ENCODE results near the gene TSR1.
A peak's percentile ranks its signal among the peaks of the same experiment; 100 is the strongest.
"Not testable (repeated sequence)": the region's sequence is repeated elsewhere in the genome, so short reads cannot be mapped to it uniquely, and the experiment has no call there.

TSR1 gene

GRCh38 chr17:2336852-2337543 is 741 bp upstream of the TSR1 start, which contains the start of gene SGSM2:
SGSM2 (plus strand) TSS chr17:2337501; CDS start chr17:2337689, 188 bp downstream.
- peak; percentile 86 for DNase-seq (ENCODE audit: low spot score)

- DNase-seq (ENCODE audit: low spot score) = peak; percentile 51
These were observed 487 bp downstream of the TSR1 start for GRCh38 chr17:2335726-2336214.

- no peak for DNase-seq (ENCODE audit: low spot score)
These were observed 5.0 kb downstream of the TSR1 start for GRCh38 chr17:2331303-2331702.

GRCh38 chr17:2323629-2324314 is 12.5 kb downstream of the TSR1 start:
- no peak for DNase-seq (ENCODE audit: low spot score)

- no peak for DNase-seq (ENCODE audit: low spot score)
These were observed 14.9 kb downstream of the TSR1 start for GRCh38 chr17:2321399-2321798.

- no peak for DNase-seq (ENCODE audit: low spot score)
These were observed 17.2 kb downstream of the TSR1 start for GRCh38 chr17:2319051-2319450.

- DNase-seq (ENCODE audit: low spot score) = no peak
These were observed 18.5 kb downstream of the TSR1 start for GRCh38 chr17:2317796-2318195.

GRCh38 chr17:2316916-2317205 is 19.4 kb downstream of the TSR1 start:
- not testable (repeated sequence) for DNase-seq (ENCODE audit: low spot score)

GRCh38 chr17:2312736-2313135 is 23.5 kb downstream of the TSR1 start:
- DNase-seq (ENCODE audit: low spot score) = no peak

GRCh38 chr17:2309338-2310154 is 26.7 kb downstream of the TSR1 start:
- peak; percentile 41 for DNase-seq (ENCODE audit: low spot score)

GRCh38 chr17:2304931-2305330 is 31.3 kb downstream of the TSR1 start:
- no peak for DNase-seq (ENCODE audit: low spot score)

GRCh38 chr17:2303204-2304188 is 32.8 kb downstream of the TSR1 start, which contains the start of the genes SMG6 and SRR:
SMG6 (minus strand) TSS chr17:2303785; CDS start chr17:2303720, 65 bp downstream.
SRR (plus strand) TSS chr17:2303950; CDS start chr17:2315561, 11,611 bp downstream.
- DNase-seq (ENCODE audit: low spot score) = peak; percentile 100

GRCh38 chr17:2302778-2303203 is 33.5 kb downstream of the TSR1 start:
- DNase-seq (ENCODE audit: low spot score) = peak; percentile 12

GRCh38 chr17:2299756-2300155 is 36.5 kb downstream of the TSR1 start:
- DNase-seq (ENCODE audit: low spot score) = no peak

GRCh38 chr17:2299136-2299535 is 37.1 kb downstream of the TSR1 start:
- DNase-seq (ENCODE audit: low spot score) = no peak

GRCh38 chr17:2297023-2297422 is 39.2 kb downstream of the TSR1 start:
- no peak for DNase-seq (ENCODE audit: low spot score)

- peak; percentile 22 for DNase-seq (ENCODE audit: low spot score)
These were observed 40.7 kb downstream of the TSR1 start for GRCh38 chr17:2295575-2295974.

GRCh38 chr17:2292100-2292499 is 44.2 kb downstream of the TSR1 start:
- peak; percentile 55 for DNase-seq (ENCODE audit: low spot score)

GRCh38 chr17:2289878-2290478 is 46.3 kb downstream of the TSR1 start:
- no peak for DNase-seq (ENCODE audit: low spot score)

- DNase-seq (ENCODE audit: low spot score) = no peak
These were observed 53.0 kb downstream of the TSR1 start for GRCh38 chr17:2283302-2283701.
